GM11168 (cell line): ENCODE data around the gene GRHL3.

Experiments
- in situ Hi-C: fragments of 300-500 bp; cut with MboI; formaldehyde crosslinking; loops from one replicate; pipeline ENCODE4 v1.12.0; 2022; ENCODE audit warnings: low sequenced_read_pairs; ENCODE audit not compliant: unreplicated experiment

The GRHL3 gene

GRCh38 chr1:24338447-24338846 is 19.3 kb downstream of the GRHL3 start:
- in situ Hi-C loops: no loop called here

- in situ Hi-C loops: no loop called here
Measured at GRCh38 chr1:24339996-24340395, 20.8 kb downstream of the GRHL3 start.

GRCh38 chr1:24340770-24341169 is 21.6 kb downstream of the GRHL3 start:
- in situ Hi-C loops: no loop called here

GRCh38 chr1:24341260-24341659 is 22.1 kb downstream of the GRHL3 start:
- in situ Hi-C loops: no loop called here

- in situ Hi-C loops: no loop called here
Measured at GRCh38 chr1:24343412-24344089, 24.4 kb downstream of the GRHL3 start.

- in situ Hi-C loops: no loop called here
Measured at GRCh38 chr1:24344090-24344742, 25.1 kb downstream of the GRHL3 start.

GRCh38 chr1:24345334-24345733 is 26.2 kb downstream of the GRHL3 start:
- in situ Hi-C loops: no loop called here

GRCh38 chr1:24347159-24347934 is 28.2 kb downstream of the GRHL3 start:
- in situ Hi-C loops: no loop called here

GRCh38 chr1:24348196-24348595 is 29.0 kb downstream of the GRHL3 start:
- in situ Hi-C loops: no loop called here

GRCh38 chr1:24349891-24350290 is 30.7 kb downstream of the GRHL3 start:
- in situ Hi-C loops: no loop called here

- in situ Hi-C loops: no loop called here
Measured at GRCh38 chr1:24351247-24351646, 32.1 kb downstream of the GRHL3 start.

GRCh38 chr1:24351918-24352627 is 32.9 kb downstream of the GRHL3 start:
- in situ Hi-C loops: no loop called here

GRCh38 chr1:24353292-24353891 is 34.2 kb downstream of the GRHL3 start:
- in situ Hi-C loops: no loop called here

GRCh38 chr1:24355466-24355865 is 36.3 kb downstream of the GRHL3 start:
- in situ Hi-C loops: no loop called here

GRCh38 chr1:24357038-24357437 is 37.9 kb downstream of the GRHL3 start:
- in situ Hi-C loops: no loop called here

GRCh38 chr1:24360681-24361080 is 41.5 kb downstream of the GRHL3 start:
- in situ Hi-C loops: no loop called here

GRCh38 chr1:24361811-24362210 is 42.7 kb downstream of the GRHL3 start:
- in situ Hi-C loops: no loop called here

GRCh38 chr1:24362396-24362795 is 43.2 kb downstream of the GRHL3 start:
- in situ Hi-C loops: no loop called here

- in situ Hi-C loops: no loop called here
Measured at GRCh38 chr1:24362982-24363614, 43.9 kb downstream of the GRHL3 start.

- in situ Hi-C loops: no loop called here
Measured at GRCh38 chr1:24363994-24364393, 44.8 kb downstream of the GRHL3 start.
